A549 (cell line): ENCODE results near the gene PPARA.

Experiments used
- HDAC2 ChIP-seq: fragments of 200-600 bp; sonication (generic); IDR thresholded peaks from 2 replicates; pipeline ENCODE4 v1.6.1; 2016
- TF ChIP-seq, protein P1 (sequence below): fragments of >200 bp; sonication (Bioruptor Twin); formaldehyde crosslinking; IDR thresholded peaks from 3 replicates; pipeline ENCODE4 v1.5.1; 2016

GRCh38 chr22:46233231-46233630, 82.9 kb downstream of the PPARA start:
- TF ChIP-seq, protein P1, sequence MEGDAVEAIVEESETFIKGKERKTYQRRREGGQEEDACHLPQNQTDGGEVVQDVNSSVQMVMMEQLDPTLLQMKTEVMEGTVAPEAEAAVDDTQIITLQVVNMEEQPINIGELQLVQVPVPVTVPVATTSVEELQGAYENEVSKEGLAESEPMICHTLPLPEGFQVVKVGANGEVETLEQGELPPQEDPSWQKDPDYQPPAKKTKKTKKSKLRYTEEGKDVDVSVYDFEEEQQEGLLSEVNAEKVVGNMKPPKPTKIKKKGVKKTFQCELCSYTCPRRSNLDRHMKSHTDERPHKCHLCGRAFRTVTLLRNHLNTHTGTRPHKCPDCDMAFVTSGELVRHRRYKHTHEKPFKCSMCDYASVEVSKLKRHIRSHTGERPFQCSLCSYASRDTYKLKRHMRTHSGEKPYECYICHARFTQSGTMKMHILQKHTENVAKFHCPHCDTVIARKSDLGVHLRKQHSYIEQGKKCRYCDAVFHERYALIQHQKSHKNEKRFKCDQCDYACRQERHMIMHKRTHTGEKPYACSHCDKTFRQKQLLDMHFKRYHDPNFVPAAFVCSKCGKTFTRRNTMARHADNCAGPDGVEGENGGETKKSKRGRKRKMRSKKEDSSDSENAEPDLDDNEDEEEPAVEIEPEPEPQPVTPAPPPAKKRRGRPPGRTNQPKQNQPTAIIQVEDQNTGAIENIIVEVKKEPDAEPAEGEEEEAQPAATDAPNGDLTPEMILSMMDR = no peak
- TF ChIP-seq HDAC2 = no peak
